HG03095 (cell line): ENCODE results near the gene GPT2.

ENCODE experiments used
- ATAC-seq: cut with Tn5 transposase; IDR thresholded peaks from one replicate; pipeline ENCODE4 v1.9.1; 2021; ENCODE audit warnings: moderate library complexity; ENCODE audit not compliant: unreplicated experiment

GPT2 gene

DNA sequence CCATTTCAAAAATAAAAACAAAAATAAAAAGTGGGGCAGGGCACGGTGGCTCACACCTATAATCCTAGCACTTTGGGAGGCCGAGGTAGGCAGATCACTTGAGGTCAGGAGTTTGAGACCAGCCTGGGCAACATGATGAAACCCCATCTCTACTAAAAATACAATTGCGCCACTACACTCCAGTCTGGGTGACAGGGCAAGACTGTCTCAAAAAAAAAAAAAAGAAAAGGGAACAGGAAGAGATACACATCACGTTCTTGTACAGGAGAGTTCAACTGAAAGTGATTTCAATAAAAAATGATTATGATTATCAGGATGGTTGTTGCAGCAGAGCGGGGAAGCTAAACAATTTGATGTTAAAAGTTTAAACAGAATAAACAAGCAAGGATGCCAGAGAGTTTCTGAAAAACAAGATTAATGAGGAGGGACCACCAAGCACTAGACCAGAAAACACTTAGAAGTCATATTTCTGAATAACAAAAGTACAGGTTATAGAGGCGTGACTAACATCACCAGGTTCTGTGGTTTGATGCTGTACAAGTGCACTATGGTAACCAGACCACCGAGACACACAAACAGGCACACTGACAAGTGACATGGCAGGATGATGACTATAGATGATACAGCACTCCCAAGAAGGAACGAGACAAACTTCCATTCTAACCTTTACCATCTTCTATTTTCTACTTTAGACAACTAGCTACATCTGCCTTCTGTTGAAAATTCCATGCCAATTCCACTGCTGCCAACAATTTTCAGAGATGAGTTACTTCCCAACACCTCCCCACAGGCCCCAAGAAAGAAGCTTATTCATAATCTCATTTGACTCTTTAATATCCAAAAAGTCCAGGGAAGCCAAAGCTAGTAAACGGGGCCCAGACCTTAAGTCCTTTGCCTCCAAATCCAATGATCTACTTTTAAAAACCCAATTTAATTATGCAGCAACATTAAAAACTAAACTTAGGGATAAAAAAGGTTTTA lies 77.5 kb downstream of the GPT2 start:
- ATAC-seq, result no peak

DNA sequence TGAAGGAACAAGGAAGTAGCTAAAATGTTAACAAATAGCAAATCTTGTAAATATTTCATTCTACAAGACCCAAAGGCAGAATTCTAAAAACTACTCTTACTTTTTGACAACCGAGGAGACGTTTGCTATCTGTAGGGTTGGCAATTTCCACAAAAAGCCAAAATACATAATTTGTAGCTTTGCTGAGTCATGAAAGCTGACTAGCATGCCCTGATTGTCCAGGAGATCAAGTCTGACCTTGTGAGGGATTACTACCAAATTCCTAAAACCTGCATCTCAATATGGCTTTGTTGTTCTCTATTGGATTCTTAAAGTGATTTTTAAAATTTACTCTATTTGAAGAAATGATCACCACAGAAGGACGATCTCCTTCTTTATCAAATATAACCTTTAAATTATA lies 78.5 kb downstream of the GPT2 start:
- ATAC-seq, result no peak

DNA sequence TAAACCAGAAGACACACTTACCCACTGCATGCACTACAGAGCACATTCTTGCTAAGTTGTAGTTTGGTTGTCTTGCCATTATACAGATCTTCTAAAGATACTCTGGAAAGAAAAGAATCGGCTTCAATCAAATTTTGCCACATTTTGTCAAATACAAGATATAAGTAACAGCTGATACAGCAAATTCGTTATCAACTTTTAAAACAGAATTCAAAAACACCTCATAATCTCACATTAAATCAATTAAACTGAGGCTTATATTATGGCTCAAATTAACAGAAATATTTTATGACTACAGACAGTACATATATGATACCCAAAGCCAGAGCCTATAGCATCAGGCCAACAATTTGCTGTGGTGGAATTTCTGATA lies 83.9 kb downstream of the GPT2 start:
- no peak for ATAC-seq

DNA sequence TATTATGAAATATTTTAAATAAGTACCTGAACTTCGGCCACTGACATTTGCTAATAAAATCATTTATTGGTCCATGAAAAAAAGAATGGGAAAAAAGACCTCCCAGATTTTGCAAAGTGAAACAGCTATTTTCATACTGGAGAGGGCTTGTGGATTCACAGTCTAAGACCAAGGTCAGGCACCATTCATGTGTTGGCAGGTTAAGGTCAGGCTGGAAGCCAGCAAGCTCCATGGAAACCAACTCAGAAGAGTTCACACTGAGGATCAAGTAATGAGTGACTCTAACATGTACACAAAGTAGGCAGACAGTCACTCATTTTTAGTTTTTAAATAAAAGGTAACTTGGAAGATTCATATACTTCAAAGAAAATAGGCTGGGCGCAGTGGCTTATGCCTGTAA lies 85.9 kb downstream of the GPT2 start:
- no peak for ATAC-seq

DNA sequence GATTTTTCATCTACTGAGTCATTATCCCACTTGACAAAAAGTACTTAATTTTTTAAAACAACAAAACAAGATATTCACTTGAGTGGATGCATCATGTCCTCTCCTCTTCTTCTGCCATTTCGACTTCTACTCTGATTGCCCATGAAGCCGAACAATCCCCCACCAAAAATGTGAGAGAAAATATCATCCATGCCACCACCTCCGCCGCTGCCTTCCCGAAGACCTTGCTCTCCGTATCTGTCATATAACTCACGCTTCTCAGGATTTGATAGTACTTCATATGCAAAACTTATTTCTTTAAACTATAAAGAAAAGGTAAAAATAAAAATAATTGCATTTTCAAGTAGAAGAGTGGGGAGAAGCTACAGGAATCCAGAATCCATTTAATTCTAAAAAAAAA lies 87.1 kb downstream of the GPT2 start:
- ATAC-seq, result no peak

DNA sequence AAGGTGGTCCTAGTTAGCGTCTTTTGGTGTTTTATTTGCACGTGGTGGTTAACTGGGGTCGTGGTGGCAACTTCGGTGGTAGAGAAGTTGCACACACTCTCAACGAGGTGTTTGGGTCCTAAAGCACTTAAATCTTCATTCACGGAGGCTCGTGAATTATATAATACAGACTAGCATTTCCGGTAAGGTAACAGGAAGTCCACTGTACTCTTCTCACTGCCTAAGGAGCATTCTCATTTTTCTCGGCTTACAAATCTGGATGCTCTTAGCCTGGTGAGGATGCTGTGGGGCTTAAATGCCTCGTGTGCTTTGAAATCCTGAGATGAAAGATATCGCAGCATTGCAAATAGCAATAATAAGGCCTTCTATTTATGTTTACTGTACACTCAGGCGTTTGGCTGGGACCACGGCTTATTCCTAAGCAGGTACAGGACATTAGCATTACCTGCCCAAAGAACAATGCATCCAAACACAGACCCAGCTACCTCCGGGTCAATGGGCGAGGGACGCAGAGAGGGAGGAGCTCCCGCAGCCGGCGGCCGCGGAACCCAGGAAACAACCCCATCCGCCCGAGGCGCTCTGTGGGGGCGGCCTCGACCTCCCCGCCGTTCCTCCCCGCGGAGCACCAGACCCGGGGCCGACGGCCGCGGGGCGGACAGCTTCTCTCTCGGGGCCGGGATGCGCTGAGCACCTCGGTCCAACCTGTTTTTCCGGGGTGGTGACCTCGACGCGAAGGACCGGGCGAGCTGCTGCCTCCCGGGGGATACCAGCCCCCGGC lies 88.5 kb downstream of the GPT2 start:
- ATAC-seq, result peak; percentile 64

GRCh38 chr16:46973207-46973995 lies 89.2 kb downstream of the GPT2 start, which contains the start of gene DNAJA2:
DNAJA2 (minus strand) TSS chr16:46973674; CDS start chr16:46973572, 102 bp downstream.
- ATAC-seq, result peak; percentile 75

DNA sequence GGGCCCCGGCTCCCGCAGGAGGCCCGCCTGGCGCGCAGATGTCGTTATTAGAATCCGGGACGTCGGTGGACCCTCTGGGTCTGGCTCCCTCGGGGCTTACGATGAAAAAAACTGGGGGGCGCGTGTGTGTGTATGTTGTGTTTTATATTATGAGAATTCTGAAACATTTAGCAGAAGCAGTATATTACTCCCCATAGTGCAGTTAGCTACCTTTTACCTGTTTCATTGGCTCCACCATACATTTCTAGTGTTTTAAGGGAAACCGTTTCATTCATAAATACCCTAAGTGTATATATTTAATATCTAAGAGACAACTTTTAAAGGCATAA lies 89.8 kb downstream of the GPT2 start:
- no peak for ATAC-seq

DNA sequence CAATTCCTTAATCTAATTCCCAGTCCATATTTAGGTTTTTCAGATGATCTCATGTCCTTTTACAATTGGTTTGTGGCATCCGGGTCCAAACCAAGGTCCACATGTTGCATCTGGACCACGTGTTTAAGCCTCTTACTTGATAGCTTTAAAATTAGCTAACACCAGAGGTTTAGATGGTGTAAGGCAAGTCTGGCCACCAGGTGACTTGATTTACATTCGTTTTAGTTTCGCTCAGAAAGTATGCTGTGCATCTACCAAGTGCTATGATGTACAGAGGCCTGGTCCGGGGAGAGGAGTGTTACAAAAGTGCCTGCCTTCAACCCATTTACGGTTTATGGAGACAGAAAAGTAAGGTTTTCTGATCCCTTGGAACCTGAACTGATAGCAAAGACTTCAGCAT lies 90.2 kb downstream of the GPT2 start:
- no peak for ATAC-seq

DNA sequence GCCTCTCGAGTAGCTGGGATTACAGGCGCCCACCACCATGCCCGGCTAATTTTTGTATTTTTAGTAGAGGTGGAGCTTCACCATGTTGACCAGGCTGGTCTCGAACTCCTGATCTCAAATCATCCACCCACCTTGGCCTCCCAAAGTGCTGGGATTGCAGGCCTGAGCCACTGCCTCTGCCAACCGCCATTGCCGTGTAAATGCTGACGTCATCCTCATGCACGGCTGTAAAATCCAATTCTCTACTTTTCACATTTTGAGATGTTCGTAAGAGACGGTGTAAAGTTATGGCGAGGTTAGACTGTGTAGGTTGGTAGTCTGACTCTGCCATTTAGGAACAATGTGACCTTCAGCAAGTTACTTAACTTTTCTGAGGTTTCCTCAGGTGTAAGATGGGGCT lies 91.0 kb downstream of the GPT2 start:
- no peak for ATAC-seq

DNA sequence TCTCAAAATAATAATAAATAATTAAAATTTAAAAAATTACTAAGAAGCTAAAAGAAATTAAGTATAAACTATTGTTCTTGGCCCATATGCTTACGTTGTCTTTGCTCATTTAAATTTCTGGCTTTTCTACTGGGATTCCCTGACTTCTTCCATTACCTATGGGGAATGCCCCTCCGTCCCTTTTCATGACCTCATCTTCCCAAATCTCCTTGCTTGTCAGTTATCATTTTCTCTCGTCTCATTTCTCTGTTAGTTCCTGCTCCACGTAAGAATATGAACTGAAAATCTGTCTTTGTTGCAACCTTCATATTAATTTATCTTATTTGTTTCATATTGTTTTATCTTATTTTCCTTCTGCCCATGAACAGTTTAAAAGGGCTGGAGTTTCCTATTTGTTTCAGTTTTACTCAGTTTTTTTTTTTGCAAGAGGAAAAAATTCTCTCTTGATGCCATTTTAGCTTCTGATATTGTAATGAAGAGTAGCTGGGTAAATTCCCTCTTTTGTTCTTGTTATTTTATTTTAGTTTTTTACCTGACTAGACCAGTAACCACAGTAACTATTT lies 91.8 kb downstream of the GPT2 start:
- ATAC-seq, result no peak

DNA sequence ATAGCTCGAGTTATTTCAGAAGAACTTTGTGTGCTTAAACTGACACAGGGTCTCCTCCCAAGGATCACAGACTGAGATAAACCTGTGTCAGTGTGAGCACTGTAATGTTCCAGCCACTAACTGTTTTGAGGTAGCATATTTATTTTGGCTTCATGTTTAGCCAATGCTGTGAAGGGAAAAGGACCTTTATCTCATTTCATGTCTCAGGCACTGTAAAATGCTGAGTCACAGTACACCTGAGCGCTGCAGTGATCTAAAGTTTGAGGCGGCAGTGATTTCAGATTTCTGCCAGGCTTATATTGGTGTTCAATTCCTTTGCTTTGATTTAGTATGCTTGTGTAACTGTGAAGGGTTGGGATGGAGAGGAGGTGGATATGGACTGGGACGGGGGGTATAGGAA lies 92.4 kb downstream of the GPT2 start:
- no peak for ATAC-seq
